Uterus (tissue), 2 donors: ENCODE data around the gene KISS1R.

ENCODE experiments used
- POLR2A ChIP-seq, 2 donors: fragments of 450-650 bp; IDR thresholded peaks; one replicate each; pipeline ENCODE4 v1.6.1; 2016; ENCODE audit warnings: antibody characterized with exemption in 2 of 2, mild to moderate bottlenecking in 1 of 2, moderate library complexity in 1 of 2
- TF ChIP-seq, protein P1 (sequence below), 4 experiments: fragments of 200-600 bp in 2 of 4; fragments of 450-650 bp in 2 of 4; sonication (generic) in 2 of 4; IDR thresholded peaks; one replicate each; pipeline ENCODE4 v1.5.1; 2016 to 2019; ENCODE audit warnings: antibody characterized with exemption in 4 of 4, mild to moderate bottlenecking in 2 of 4, moderate library complexity in 1 of 4

DNA sequence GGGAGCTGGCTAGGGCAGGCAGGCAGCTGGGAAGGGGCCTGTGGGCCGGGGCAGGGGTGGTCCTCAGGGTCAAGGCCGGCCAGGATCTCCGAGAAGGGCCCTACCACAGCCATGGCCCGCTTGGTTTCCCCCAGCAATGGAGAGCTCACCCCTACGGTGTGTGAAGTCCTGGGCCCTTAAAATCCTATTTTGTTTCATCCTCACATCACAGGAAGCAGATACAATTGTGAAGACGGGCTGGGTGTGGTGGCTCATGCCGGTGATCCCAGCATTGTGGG lies 15.1 kb upstream of the KISS1R start:
- TF ChIP-seq, protein P1, sequence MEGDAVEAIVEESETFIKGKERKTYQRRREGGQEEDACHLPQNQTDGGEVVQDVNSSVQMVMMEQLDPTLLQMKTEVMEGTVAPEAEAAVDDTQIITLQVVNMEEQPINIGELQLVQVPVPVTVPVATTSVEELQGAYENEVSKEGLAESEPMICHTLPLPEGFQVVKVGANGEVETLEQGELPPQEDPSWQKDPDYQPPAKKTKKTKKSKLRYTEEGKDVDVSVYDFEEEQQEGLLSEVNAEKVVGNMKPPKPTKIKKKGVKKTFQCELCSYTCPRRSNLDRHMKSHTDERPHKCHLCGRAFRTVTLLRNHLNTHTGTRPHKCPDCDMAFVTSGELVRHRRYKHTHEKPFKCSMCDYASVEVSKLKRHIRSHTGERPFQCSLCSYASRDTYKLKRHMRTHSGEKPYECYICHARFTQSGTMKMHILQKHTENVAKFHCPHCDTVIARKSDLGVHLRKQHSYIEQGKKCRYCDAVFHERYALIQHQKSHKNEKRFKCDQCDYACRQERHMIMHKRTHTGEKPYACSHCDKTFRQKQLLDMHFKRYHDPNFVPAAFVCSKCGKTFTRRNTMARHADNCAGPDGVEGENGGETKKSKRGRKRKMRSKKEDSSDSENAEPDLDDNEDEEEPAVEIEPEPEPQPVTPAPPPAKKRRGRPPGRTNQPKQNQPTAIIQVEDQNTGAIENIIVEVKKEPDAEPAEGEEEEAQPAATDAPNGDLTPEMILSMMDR (IDR thresholded peaks at IDR 0.05), result no peak
- TF ChIP-seq POLR2A (IDR thresholded peaks at IDR 0.05), result no peak
